CD14-positive monocyte (primary cell): ENCODE data around the gene LIPN. TPM values are rescaled to one million over a fixed set of nuclear protein-coding genes. Genes with fewer than 3 reads are reported as not detected.

Experiments used
- DNase-seq, 3 donors: peaks; one replicate each; pipeline ENCODE4 v3.0.0-alpha.2; 2011 to 2022
- H2AFZ ChIP-seq: 2 replicates; pipeline ENCODE4 v1.6.0; 2012; ENCODE audit warnings: mild to moderate bottlenecking, low read depth, low read length, inconsistent platforms; ENCODE audit not compliant: insufficient read depth, poor library complexity, severe bottlenecking
- H3K27ac ChIP-seq, 2 donors: 1 replicate in 1 of 2; 2 replicates in 1 of 2; pipeline ENCODE4 v1.5.1; 2012 to 2013; ENCODE audit warnings: low read length in 2 of 2, control low read depth in 1 of 2, inconsistent platforms in 1 of 2, low read depth in 1 of 2, mild to moderate bottlenecking in 1 of 2
- H3K27me3 ChIP-seq, 2 donors: one replicate each; pipeline versions ENCODE4 v1.6.0 to v1.6.1; 2011 to 2013; ENCODE audit warnings: low read length in 2 of 2; ENCODE audit not compliant: control insufficient read depth in 2 of 2, insufficient read depth in 2 of 2
- H3K36me3 ChIP-seq, 2 donors: replicated peaks in 1 of 2; 1 replicate in 1 of 2; 2 replicates in 1 of 2; pipeline versions ENCODE4 v1.5.1 to v1.6.1; 2012 to 2013; ENCODE audit warnings: low read length in 2 of 2, control low read depth in 1 of 2, inconsistent platforms in 1 of 2, mild to moderate bottlenecking in 1 of 2; ENCODE audit not compliant: insufficient read depth in 2 of 2, control insufficient read depth in 1 of 2
- H3K4me1 ChIP-seq, 2 donors: 1 replicate in 1 of 2; 2 replicates in 1 of 2; pipeline versions ENCODE4 v1.5.1 to v1.6.1; 2012 to 2013; ENCODE audit warnings: low read length in 2 of 2, control low read depth in 1 of 2, inconsistent platforms in 1 of 2, mild to moderate bottlenecking in 1 of 2, moderate library complexity in 1 of 2; ENCODE audit not compliant: insufficient read depth in 2 of 2, control insufficient read depth in 1 of 2
- H3K4me2 ChIP-seq: replicated peaks from 2 replicates; pipeline ENCODE3; 2012; ENCODE audit warnings: low read length, moderate library complexity, mild to moderate bottlenecking; ENCODE audit not compliant: poor library complexity, severe bottlenecking; ENCODE audit errors: extremely low read depth
- H3K4me3 ChIP-seq, 3 experiments: fragments of 200-600 bp in 1 of 3; sonication (generic) in 1 of 3; replicated peaks in 1 of 3; 1 replicate in 2 of 3; 2 replicates in 1 of 3; pipeline ENCODE4 v1.5.1; 2011 to 2013; ENCODE audit warnings: low read length in 3 of 3, mild to moderate bottlenecking in 3 of 3, control low read depth in 2 of 3, low read depth in 2 of 3, inconsistent platforms in 1 of 3, moderate library complexity in 1 of 3
- H3K79me2 ChIP-seq: 2 replicates; pipeline ENCODE4 v1.6.0; 2012; ENCODE audit warnings: mild to moderate bottlenecking, control low read depth, inconsistent platforms, low read length, moderate library complexity; ENCODE audit not compliant: insufficient read depth
- H3K9ac ChIP-seq: 2 replicates; pipeline ENCODE4 v1.6.0; 2017; ENCODE audit warnings: low read length, mild to moderate bottlenecking; ENCODE audit not compliant: insufficient read depth, poor library complexity, severe bottlenecking
- H3K9me3 ChIP-seq, 2 donors: replicated peaks in 1 of 2; 1 replicate in 1 of 2; 2 replicates in 1 of 2; pipeline versions ENCODE4 v1.5.1 to v1.6.1; 2012 to 2013; ENCODE audit warnings: low read length in 2 of 2, control low read depth in 1 of 2; ENCODE audit not compliant: control insufficient read depth in 1 of 2, insufficient read depth in 1 of 2
- H4K20me1 ChIP-seq: 2 replicates; pipeline ENCODE4 v1.6.0; 2012; ENCODE audit warnings: mild to moderate bottlenecking, low read length, control low read depth, moderate library complexity; ENCODE audit not compliant: insufficient read depth
- H3K27ac Mint-ChIP-seq, 7 donors: one replicate each; pipeline ENCODE4 v1.8.0; 2020; ENCODE audit warnings: mild to moderate bottlenecking in 7 of 7, mixed read lengths in 7 of 7, moderate library complexity in 6 of 7, inconsistent platforms in 2 of 7
- H3K27me3 Mint-ChIP-seq, 3 donors: one replicate each; pipeline ENCODE4 v1.8.0; 2021 to 2022; ENCODE audit warnings: low read depth in 3 of 3, mild to moderate bottlenecking in 3 of 3, mixed read lengths in 3 of 3, moderate library complexity in 3 of 3, inconsistent platforms in 1 of 3
- H3K36me3 Mint-ChIP-seq, 2 donors: one replicate each; pipeline ENCODE4 v1.8.0; 2020; ENCODE audit warnings: mixed read lengths in 2 of 2, inconsistent platforms in 1 of 2, mild to moderate bottlenecking in 1 of 2
- H3K4me1 Mint-ChIP-seq: one replicate; pipeline ENCODE4 v1.8.0; 2020; ENCODE audit warnings: mild to moderate bottlenecking, mixed read lengths
- H3K4me3 Mint-ChIP-seq, 2 donors: one replicate each; pipeline ENCODE4 v1.8.0; 2020; ENCODE audit warnings: mild to moderate bottlenecking in 2 of 2, mixed read lengths in 2 of 2, moderate library complexity in 1 of 2
- H3K9me3 Mint-ChIP-seq, 7 donors: one replicate each; pipeline ENCODE4 v1.8.0; 2020 to 2022; ENCODE audit warnings: mixed read lengths in 7 of 7, mild to moderate bottlenecking in 6 of 7, moderate library complexity in 6 of 7, inconsistent platforms in 2 of 7
- CTCF ChIP-seq: fragments of 200-600 bp; IDR thresholded peaks from one replicate; pipeline ENCODE4 v1.8.0; 2022; ENCODE audit warnings: antibody characterized with exemption, mild to moderate bottlenecking
- WGBS: methylation state at CpG from one replicate; pipeline ENCODE4 v1.1.5; 2013; ENCODE audit warnings: missing lambda C conversion rate; ENCODE audit not compliant: insufficient coverage; 5-methylcytosine and 5-hydroxymethylcytosine counted together
- intact Hi-C, 2 donors: fragments of 100-400 bp; cut with micrococcal nuclease; formaldehyde crosslinking; loops; one replicate each; pipeline versions ENCODE4 v1.15.0 to v1.15.1; 2023
- polyA plus RNA-seq, 3 donors: library from polyadenylated mRNA; depleted of rRNA in 1 of 3; unstranded in 2 of 3; stranded (reverse) in 1 of 3; fragments of 300-500 nt in 2 of 3; fragments of >200 nt in 1 of 3; fragmentation: Illumina TruSeq in 2 of 3; gene quantifications; 1 replicate in 2 of 3; 2 replicates in 1 of 3; pipeline ENCODE4 v1.2.3, GENCODE V29; 2012 to 2021

The LIPN gene
- polyA plus RNA-seq, 3 donors = 8.9 to 12.9 (median 10.1) TPM

GRCh38 chr10:88755753-88756152 is 4.1 kb upstream of the LIPN start:
- intact Hi-C loops = loop anchor here in 1 of 2 donors (5.0 kb wide), 1 partner anchor 37 kb away; no protein-coding TSS in a partner anchor
- Mint-ChIP-seq H3K27ac (peak overlapping the region in 5 of 7 donors; percentile 4 to 82 (median 42)), H3K9me3 (no peaks in the 10 kb centered on the region), H3K4me3 (no peak overlapping the region), H3K4me1 (peaks cover 23% of the 10 kb centered on the region), H3K27me3 (peaks cover 0 to 1% (median 0%) of the 10 kb centered on the region in 3 donors), H3K36me3 (peaks cover 0 to 3% of the 10 kb centered on the region in 2 donors)
- H3K36me3 ChIP-seq = no peaks in the 10 kb centered on the region
- no peaks in the 10 kb centered on the region for H3K27me3 ChIP-seq
- H3K9me3 ChIP-seq = no peaks in the 10 kb centered on the region
- H4K20me1 ChIP-seq = no peaks in the 10 kb centered on the region
- no peak overlapping the region for H3K4me3 ChIP-seq
- no peak overlapping the region for H3K27ac ChIP-seq
- no peak for TF ChIP-seq CTCF
- no peak overlapping the region for H3K9ac ChIP-seq
- DNase-seq = peak; percentile 53 to 92 (median 58)
- H3K4me2 ChIP-seq = no peak overlapping the region
- H2AFZ ChIP-seq = no peak overlapping the region
- WGBS = 10% methylated on average over 2 of the region's 3 CpGs
- H3K4me1 ChIP-seq = peaks cover 16 to 20% of the 10 kb centered on the region in 2 donors
- peaks cover 4% of the 10 kb centered on the region for H3K79me2 ChIP-seq

GRCh38 chr10:88756660-88757059 is 3.2 kb upstream of the LIPN start:
- intact Hi-C loops = loop anchor here in 1 of 2 donors (5.0 kb wide), 1 partner anchor 36 kb away; no protein-coding TSS in a partner anchor
- H3K9me3 Mint-ChIP-seq = no peaks in the 10 kb centered on the region
- H3K4me3 ChIP-seq = no peak overlapping the region

More at GRCh38 chr10:88756660-88757059, 3.2 kb upstream of the LIPN start:
- Histone ChIP-seq H3K27ac (no peak overlapping the region), H3K79me2 (peaks cover 12% of the 10 kb centered on the region), H3K9ac (no peak overlapping the region), H3K9me3 (no peaks in the 10 kb centered on the region), H3K27me3 (no peaks in the 10 kb centered on the region), H3K36me3 (no peaks in the 10 kb centered on the region), H2AFZ (no peak overlapping the region), H3K4me1 (peaks cover 18 to 28% of the 10 kb centered on the region in 2 donors), H4K20me1 (no peaks in the 10 kb centered on the region), H3K4me2 (no peak overlapping the region)
- no CpG with 5 or more reads among the region's 1 CpG for WGBS
- Mint-ChIP-seq H3K36me3 (peaks cover 3% of the 10 kb centered on the region in 2 donors), H3K4me1 (peaks cover 30% of the 10 kb centered on the region), H3K27ac (peak overlapping the region in 1 of 7 donors; percentile 0), H3K4me3 (no peak overlapping the region), H3K27me3 (peaks cover 0 to 1% (median 0%) of the 10 kb centered on the region in 3 donors)
- DNase-seq = no peak
- TF ChIP-seq CTCF = no peak
